H1 (cell line): ENCODE measurements around the gene AGPAT2. TPM values are rescaled to one million over a fixed set of nuclear protein-coding genes. Genes with fewer than 3 reads are reported as not detected.

ENCODE experiments used
- CTCF ChIA-PET: fragments of 300-600 bp; sonication (Branson Sonifier 250); formaldehyde crosslinking; loops from one replicate; lab custom pipeline; 2021; ENCODE audit not compliant: partially characterized antibody; lab: Charles Lee
- POLR2A ChIA-PET: fragments of 300-600 bp; sonication (Branson Sonifier 250); formaldehyde crosslinking; loops from one replicate; lab custom pipeline; 2021; ENCODE audit warnings: inconsistent platforms; ENCODE audit not compliant: partially characterized antibody; lab: Charles Lee
- DNase-seq, 2 experiments: peaks; one replicate each; pipeline versions ENCODE4 v3.0.0 to v3.0.0-alpha.2; 2010 to 2022; ENCODE audit warnings: low spot score in 2 of 2, low read depth in 1 of 2, mixed read lengths in 1 of 2
- FAIRE-seq: peaks from 2 replicates; lab custom pipeline; 2011; peaks lifted over from hg19 to GRCh38; lab: Jason Lieb, UNC
- H2AFZ ChIP-seq: 2 replicates; pipeline ENCODE4 v1.8.1; 2012; ENCODE audit warnings: low read length, inconsistent platforms
- H2AK5ac ChIP-seq: 2 replicates; pipeline ENCODE4 v1.6.1; 2013; ENCODE audit warnings: low read depth, low read length
- H2BK120ac ChIP-seq: replicated peaks from 2 replicates; pipeline ENCODE3; 2013; ENCODE audit warnings: low read depth, low read length, inconsistent platforms
- H2BK12ac ChIP-seq: 2 replicates; pipeline ENCODE4 v1.6.1; 2013; ENCODE audit warnings: low read depth, low read length
- H2BK15ac ChIP-seq: 2 replicates; pipeline ENCODE4 v1.6.1; 2013; ENCODE audit warnings: low read length
- H2BK20ac ChIP-seq: 2 replicates; pipeline ENCODE4 v1.6.1; 2013; ENCODE audit warnings: low read length
- H2BK5ac ChIP-seq: 2 replicates; pipeline ENCODE4 v1.6.1; 2013; ENCODE audit warnings: low read depth, low read length
- H3K14ac ChIP-seq: 2 replicates; pipeline ENCODE4 v1.6.1; 2013; ENCODE audit warnings: inconsistent platforms; ENCODE audit not compliant: insufficient read length
- H3K18ac ChIP-seq: 2 replicates; pipeline ENCODE4 v1.6.1; 2013; ENCODE audit warnings: low read length; ENCODE audit errors: extremely low read depth
- H3K23ac ChIP-seq: 2 replicates; pipeline ENCODE4 v1.6.1; 2013; ENCODE audit warnings: inconsistent platforms; ENCODE audit not compliant: insufficient read length
- H3K23me2 ChIP-seq: 2 replicates; pipeline ENCODE4 v1.6.1; 2013; ENCODE audit warnings: low read depth, low read length
- H3K27ac ChIP-seq: 2 replicates; pipeline ENCODE4 v1.6.1; 2011; ENCODE audit warnings: low read depth, low read length, inconsistent platforms
- H3K27me3 ChIP-seq, 4 experiments: replicated peaks in 1 of 4; 1 replicate in 1 of 4; 2 replicates in 3 of 4; pipeline versions ENCODE4 v1.6.1 to v1.8.1; 2011 to 2013; ENCODE audit warnings: low read length in 3 of 4, mild to moderate bottlenecking in 3 of 4, inconsistent platforms in 2 of 4, mixed read lengths in 2 of 4, moderate library complexity in 1 of 4; ENCODE audit not compliant: control insufficient read depth in 3 of 4, insufficient read depth in 3 of 4; ENCODE audit errors: extremely low read depth in 1 of 4
- H3K36me3 ChIP-seq, 4 experiments: 2 replicates each; pipeline versions ENCODE4 v1.6.1 to v1.8.1; 2011 to 2013; ENCODE audit warnings: mild to moderate bottlenecking in 4 of 4, low read length in 3 of 4, moderate library complexity in 2 of 4, control low read depth in 1 of 4, inconsistent platforms in 1 of 4; ENCODE audit not compliant: insufficient read depth in 4 of 4, control insufficient read depth in 2 of 4
- H3K4ac ChIP-seq: replicated peaks from 2 replicates; pipeline ENCODE3; 2013; ENCODE audit warnings: low read length, low read depth, mixed read lengths, inconsistent platforms; ENCODE audit not compliant: insufficient read length
- H3K4me1 ChIP-seq, 4 experiments: replicated peaks in 1 of 4; 1 replicate in 1 of 4; 2 replicates in 3 of 4; pipeline versions ENCODE4 v1.6.1 to v1.8.1; 2011 to 2013; ENCODE audit warnings: low read length in 3 of 4, inconsistent platforms in 2 of 4, mixed read lengths in 1 of 4; ENCODE audit not compliant: insufficient read depth in 4 of 4, control insufficient read depth in 3 of 4
- H3K4me2 ChIP-seq, 2 experiments: 2 replicates each; pipeline versions ENCODE4 v1.6.1 to v1.8.1; 2011 to 2013; ENCODE audit warnings: low read depth in 2 of 2, low read length in 2 of 2, control low read depth in 1 of 2, inconsistent platforms in 1 of 2, mild to moderate bottlenecking in 1 of 2; ENCODE audit not compliant: insufficient read depth in 1 of 2
- H3K4me3 ChIP-seq, 4 experiments: fragments of 200-600, 300-600 bp in 1 of 4; sonication (generic), shearing (Covaris generic), sonication (Bioruptor Twin) in 1 of 4; 2 replicates each; pipeline versions ENCODE4 v1.5.1 to v1.8.1; 2011 to 2016; ENCODE audit warnings: low read length in 4 of 4, low read depth in 3 of 4, control low read depth in 2 of 4, inconsistent platforms in 2 of 4, mild to moderate bottlenecking in 2 of 4, mixed read lengths in 1 of 4, moderate library complexity in 1 of 4; ENCODE audit not compliant: insufficient read depth in 2 of 4; ENCODE audit errors: extremely low read depth in 1 of 4
- H3K56ac ChIP-seq: replicated peaks from 2 replicates; pipeline ENCODE3; 2013; ENCODE audit warnings: low read depth, mild to moderate bottlenecking, mixed read lengths, low read length, inconsistent platforms; ENCODE audit not compliant: insufficient read length
- H3K79me1 ChIP-seq: 2 replicates; pipeline ENCODE4 v1.6.1; 2013; ENCODE audit warnings: low read depth, low read length, control low read depth
- H3K79me2 ChIP-seq, 2 experiments: 2 replicates each; pipeline versions ENCODE4 v1.6.1 to v1.8.1; 2012 to 2013; ENCODE audit warnings: low read length in 2 of 2, mild to moderate bottlenecking in 2 of 2, inconsistent platforms in 1 of 2; ENCODE audit not compliant: insufficient read depth in 2 of 2, control insufficient read depth in 1 of 2
- H3K9ac ChIP-seq, 4 experiments: replicated peaks in 1 of 4; 1 replicate in 1 of 4; 2 replicates in 3 of 4; pipeline versions ENCODE4 v1.6.1 to v1.8.1; 2011 to 2013; ENCODE audit warnings: low read depth in 3 of 4, low read length in 3 of 4, control low read depth in 2 of 4, mild to moderate bottlenecking in 2 of 4, moderate library complexity in 2 of 4, inconsistent platforms in 1 of 4; ENCODE audit errors: extremely low read depth in 1 of 4
- H3K9me3 ChIP-seq, 2 experiments: 2 replicates each; pipeline versions ENCODE4 v1.6.1 to v1.8.1; 2012 to 2013; ENCODE audit warnings: mild to moderate bottlenecking in 2 of 2, moderate library complexity in 2 of 2, control low read depth in 1 of 2, inconsistent platforms in 1 of 2, low read depth in 1 of 2, low read length in 1 of 2, mixed read lengths in 1 of 2; ENCODE audit not compliant: insufficient read depth in 2 of 2
- H4K20me1 ChIP-seq, 2 experiments: replicated peaks in 1 of 2; 2 replicates each; pipeline versions ENCODE3 to v1.8.1; 2011 to 2013; ENCODE audit warnings: inconsistent platforms in 2 of 2, low read length in 2 of 2, mild to moderate bottlenecking in 1 of 2; ENCODE audit not compliant: insufficient read depth in 2 of 2, control insufficient read depth in 1 of 2
- H4K5ac ChIP-seq: 2 replicates; pipeline ENCODE4 v1.6.1; 2013; ENCODE audit warnings: low read length, low read depth, mixed read lengths, inconsistent platforms; ENCODE audit not compliant: insufficient read length
- H4K8ac ChIP-seq: 2 replicates; pipeline ENCODE4 v1.8.0; 2013; ENCODE audit warnings: mild to moderate bottlenecking, moderate library complexity, low read length, inconsistent platforms; ENCODE audit not compliant: insufficient read depth; ENCODE audit errors: extremely low read depth
- H4K91ac ChIP-seq: replicated peaks from 2 replicates; pipeline ENCODE3; 2013; ENCODE audit warnings: low read length, mixed read lengths, inconsistent platforms; ENCODE audit not compliant: insufficient read length
- CBX8 ChIP-seq: fragments of 300-800, 300-1000 bp; sonication (generic); IDR thresholded peaks from 2 replicates; pipeline ENCODE4 v1.7.1; 2016; ENCODE audit warnings: low read depth, low read length, borderline replicate concordance
- E2F6 ChIP-seq: IDR thresholded peaks from 2 replicates; pipeline ENCODE4 v1.6.1; 2012; ENCODE audit warnings: inconsistent platforms
- NRF1 ChIP-seq: IDR thresholded peaks from 2 replicates; pipeline ENCODE4 v1.6.1; 2011; ENCODE audit warnings: mild to moderate bottlenecking, low read depth, low read length, improper control_type of control experiment
- RFX5 ChIP-seq: IDR thresholded peaks from 2 replicates; pipeline ENCODE4 v1.6.1; 2011; ENCODE audit warnings: low read depth, low read length, improper control_type of control experiment, borderline replicate concordance
- SAP30 ChIP-seq: fragments of 300-600 bp; sonication (generic); IDR thresholded peaks from 2 replicates; pipeline ENCODE4 v1.7.1; 2012; ENCODE audit warnings: low read length, moderate library complexity, mild to moderate bottlenecking, inconsistent platforms; ENCODE audit not compliant: insufficient read depth, insufficient replicate concordance
- SP2 ChIP-seq: IDR thresholded peaks from 2 replicates; pipeline ENCODE4 v1.6.1; 2012; ENCODE audit warnings: mild to moderate bottlenecking, low read length, inconsistent platforms
- TBP ChIP-seq: IDR thresholded peaks from 2 replicates; pipeline ENCODE4 v1.6.1; 2011; ENCODE audit warnings: low read depth, low read length, improper control_type of control experiment
- USF2 ChIP-seq: IDR thresholded peaks from 2 replicates; pipeline ENCODE4 v1.6.1; 2011; ENCODE audit warnings: low read length, improper control_type of control experiment
- WGBS, 2 experiments: shearing (Covaris generic) in 1 of 2; methylation state at CpG; one replicate each; pipeline versions ENCODE4 v1.1.6 to v1.1.7; 2013 to 2015; ENCODE audit warnings: low lambda C conversion rate in 2 of 2, mixed read lengths in 2 of 2, inconsistent platforms in 1 of 2, low coverage in 1 of 2, missing lambda C conversion rate in 1 of 2; ENCODE audit not compliant: insufficient replicate concordance in 2 of 2, insufficient coverage in 1 of 2, insufficient read length in 1 of 2; ENCODE audit errors: extremely low coverage in 1 of 2, missing lambda C conversion rate in 1 of 2; 5-methylcytosine and 5-hydroxymethylcytosine counted together
- polyA plus RNA-seq, 7 experiments: library from polyadenylated mRNA; depleted of rRNA in 3 of 7; stranded (reverse) in 5 of 7; unstranded in 2 of 7; fragments of >200 nt in 5 of 7; fragments of 200-250 nt in 2 of 7; gene quantifications; 1 replicate in 5 of 7; 2 replicates in 1 of 7; 4 replicates in 1 of 7; pipeline versions ENCODE4 v1.2.1 to v1.2.3, GENCODE V29; 2011 to 2013; ENCODE audit warnings: missing spikeins in 2 of 7, mixed read lengths in 2 of 7
- total RNA-seq: library from RNA; stranded (reverse); fragmentation: NEBNext Ultra II Directional; extraction: Animal tissue kit (Norgen Biotek cat#: 25700); gene quantifications from 2 replicates; pipeline ENCODE4 v1.2.1, GENCODE V29; 2021

The AGPAT2 gene
- total and polyA plus RNA-seq, 2 of the 8 experiments (the other 6 are each of a cell fraction or from before 2014, with no cell fraction given): 31.6 to 37.6 TPM

DNA sequence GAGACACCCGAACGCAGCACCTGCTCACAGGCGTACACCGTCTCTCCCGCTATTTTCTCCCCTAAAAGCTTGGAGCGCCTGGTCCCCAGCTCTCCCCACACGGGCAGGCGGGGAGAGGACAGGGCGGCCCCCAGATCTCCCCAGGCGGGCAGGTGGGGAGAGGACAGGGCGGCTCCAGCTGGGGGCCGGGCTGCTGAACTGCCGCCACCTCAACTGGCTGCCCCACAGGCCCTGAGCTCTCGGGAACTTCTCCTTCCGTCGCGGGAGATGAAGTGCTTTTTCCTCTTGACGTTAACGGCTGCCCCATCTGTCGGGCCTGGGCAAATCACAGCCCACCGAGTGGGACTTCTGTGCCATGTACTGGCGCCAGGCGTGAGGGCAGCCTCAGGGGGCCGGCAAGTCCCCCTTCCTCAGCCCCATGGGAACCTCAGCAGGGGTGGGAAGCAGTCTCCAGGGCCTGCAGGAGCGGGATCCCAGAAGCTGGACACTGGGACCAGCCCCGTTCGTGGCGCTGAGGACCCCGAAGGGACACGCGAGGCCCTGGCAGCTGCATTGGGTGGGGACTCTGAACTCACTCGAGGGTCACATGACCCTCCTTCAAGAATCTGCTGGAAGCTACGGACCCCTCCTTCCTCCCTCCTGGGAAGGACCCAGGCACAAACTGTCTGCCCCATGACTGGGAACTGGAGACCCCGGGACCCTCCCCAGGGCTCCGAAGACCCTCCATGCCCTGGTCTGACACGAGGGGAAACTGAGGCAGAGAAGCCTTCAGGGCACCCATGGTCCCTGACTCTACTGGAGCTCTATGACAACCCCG, 30.3 kb downstream of the AGPAT2 start:
- Histone ChIP-seq H4K20me1 (peaks cover 0 to 1% of the 10 kb centered on the region in 2 experiments), H3K27me3 (no peaks in the 10 kb centered on the region; a peak in 1 of 7 replicates), H3K23me2 (no peaks in the 10 kb centered on the region), H4K91ac (no peak overlapping the region), H3K56ac (no peak overlapping the region), H3K18ac (no peak overlapping the region), H3K79me1 (no peaks in the 10 kb centered on the region), H4K8ac (no peak overlapping the region; the same call in 1 of the 2 replicates), H2BK15ac (peak overlapping the region; percentile 29; the same call in 1 of the 2 replicates), H2BK120ac (no peak overlapping the region), H3K4ac (no peak overlapping the region), H3K27ac (no peak overlapping the region), H3K79me2 (no peaks in the 10 kb centered on the region), H3K23ac (no peak overlapping the region), H3K4me1 (no peaks in the 10 kb centered on the region), H3K4me2 (no peak overlapping the region), H3K9ac (no peak overlapping the region), H3K9me3 (no peaks in the 10 kb centered on the region), H3K36me3 (no peaks in the 10 kb centered on the region), H2BK5ac (no peak overlapping the region), H3K4me3 (no peak overlapping the region), H2AK5ac (no peak overlapping the region), H3K14ac (no peak overlapping the region), H2BK20ac (no peak overlapping the region)
- POLR2A ChIA-PET: interaction anchor here (1.1 to 1.5 kb wide), 2 partner anchors 8 to 9 kb away, joined by 3 to 4 read pairs; no protein-coding TSS in a partner anchor
- no peak for FAIRE-seq
- peak in 1 of 2 experiments; percentile 46 for DNase-seq
- 88% methylated on average over 27 of the region's 37 CpGs; no CpG with 5 or more reads in 1 of the 2 experiments for WGBS, 2 experiments
- CTCF ChIA-PET: interaction anchor here (0.9 to 3.4 kb wide), 5 partner anchors 15 to 172 kb away, joined by 3 to 16 read pairs (median 4); no protein-coding TSS in a partner anchor
- TF ChIP-seq CBX8 (no peak), USF2 (no peak), SAP30 (no peak), TBP (no peak), E2F6 (peak; percentile 17; the same call in 1 of the 2 replicates), RFX5 (no peak), NRF1 (no peak), SP2 (no peak)
- TF ChIP-seq, all 59 proteins: peak for 1
- H2BK12ac ChIP-seq: no peak overlapping the region
- no peak overlapping the region for H2AFZ ChIP-seq
- no peak overlapping the region for H4K5ac ChIP-seq
